Measurements from ENCODE around the gene PGBD5.

PGBD5 gene

GRCh38 chr1:230394134-230394533 lies 32.0 kb downstream of the PGBD5 start:
- DNase-seq, result no peak

DNA sequence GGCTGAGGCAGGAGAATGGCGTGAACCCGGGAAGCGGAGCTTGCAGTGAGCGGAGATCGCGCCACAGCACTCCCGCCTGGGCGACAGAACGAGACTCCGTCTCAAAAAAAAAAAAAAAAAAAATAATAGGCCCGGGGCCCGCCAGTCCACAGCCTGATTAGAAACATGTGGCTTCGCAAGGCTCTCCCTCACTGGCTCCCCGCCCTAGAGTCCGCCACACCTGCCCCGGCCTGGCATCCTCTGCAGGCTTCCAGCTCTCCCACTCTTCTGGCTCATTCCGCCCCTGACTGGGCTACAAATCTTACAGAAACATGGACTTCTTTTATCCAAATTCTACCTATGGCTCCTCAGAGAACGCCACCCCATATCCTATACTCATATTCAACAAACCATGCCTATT lies 32.4 kb downstream of the PGBD5 start:
- no peak for DNase-seq

DNA sequence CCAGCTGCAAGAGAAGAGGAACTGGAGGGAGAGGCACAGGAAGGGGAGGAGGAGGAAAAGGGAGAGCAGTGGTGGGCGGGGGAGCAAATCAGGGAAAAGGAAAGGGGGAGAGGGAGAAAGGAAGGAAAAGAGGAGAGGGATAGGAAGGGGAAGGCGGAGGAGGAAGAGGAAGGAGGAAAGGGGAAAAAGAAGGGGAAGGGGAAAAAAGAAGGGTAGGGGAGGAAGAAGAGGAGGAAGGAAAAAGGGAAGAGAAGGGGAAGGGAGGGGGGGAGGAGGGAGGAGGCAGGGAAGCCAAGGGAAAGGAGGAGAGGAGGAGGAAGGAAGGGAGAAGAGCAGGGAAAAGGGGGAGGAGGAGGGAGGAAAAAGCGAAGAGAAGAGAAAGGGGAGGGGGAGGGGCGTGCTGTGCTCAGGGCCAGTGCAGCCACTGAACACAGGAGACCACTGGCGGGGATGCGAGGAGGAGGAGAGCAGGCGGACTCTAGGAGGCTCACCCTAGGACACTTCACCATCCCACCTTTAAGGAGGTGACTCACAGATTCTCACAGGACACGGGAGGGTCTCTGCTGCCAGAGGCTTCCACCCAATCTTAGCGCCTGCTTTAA lies 33.1 kb downstream of the PGBD5 start:
- no peak for DNase-seq

GRCh38 chr1:230392536-230392909 lies 33.6 kb downstream of the PGBD5 start:
- DNase-seq, result no peak

- DNase-seq, result no peak
Observed at GRCh38 chr1:230391776-230392535, 34.2 kb downstream of the PGBD5 start.

GRCh38 chr1:230390371-230390770 lies 35.8 kb downstream of the PGBD5 start:
- no peak for DNase-seq

- no peak for DNase-seq
Observed at GRCh38 chr1:230387876-230388275, 38.3 kb downstream of the PGBD5 start.

DNA sequence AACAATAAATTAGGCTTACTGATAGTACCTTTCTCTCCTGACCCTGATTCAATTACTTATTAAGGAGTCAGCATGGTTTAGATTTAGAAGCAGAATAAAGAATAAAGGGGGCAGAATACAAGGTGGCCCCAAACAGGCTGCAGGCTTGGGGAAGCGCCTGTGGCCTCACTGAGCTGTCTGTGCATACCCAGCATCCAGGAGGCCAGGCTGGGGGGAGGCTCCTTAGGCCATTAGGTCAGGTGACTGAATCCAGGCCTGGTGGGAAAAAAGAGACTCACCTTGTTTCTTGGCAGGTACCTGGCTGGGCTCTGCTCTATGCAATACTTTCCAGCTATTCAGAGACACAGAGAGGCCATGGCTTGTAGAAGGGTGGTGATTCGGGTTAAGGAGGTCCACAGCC lies 38.8 kb downstream of the PGBD5 start:
- DNase-seq, result no peak

DNA sequence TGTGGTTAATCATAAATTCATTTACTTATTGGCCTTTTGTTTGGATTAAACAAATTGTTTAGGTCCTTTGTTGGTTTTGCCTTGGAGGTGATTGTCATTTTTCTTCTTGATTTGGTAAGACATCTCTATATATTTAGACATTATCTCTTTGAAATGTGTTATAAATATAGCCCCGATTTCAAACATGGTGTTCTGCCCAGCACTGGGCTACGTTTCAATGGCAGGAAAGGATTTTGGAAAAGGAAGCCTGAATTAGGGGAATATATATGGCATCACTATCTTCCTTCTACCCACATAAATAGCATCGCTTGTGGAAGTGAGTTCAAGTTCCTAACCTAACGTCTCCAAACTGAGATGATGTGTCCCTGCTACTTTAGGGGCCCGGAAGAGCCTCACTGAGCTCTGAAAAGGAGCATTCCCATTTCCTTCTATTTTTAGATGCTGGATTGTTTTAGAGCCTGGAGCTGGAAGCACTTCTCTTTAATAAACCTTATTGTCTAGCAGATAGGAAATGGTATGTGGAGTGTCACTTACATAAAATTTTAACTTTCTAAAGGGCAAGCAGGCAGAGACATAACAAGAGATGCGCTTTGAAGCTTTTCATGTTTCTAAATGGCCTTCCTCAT lies 39.4 kb downstream of the PGBD5 start:
- no peak for DNase-seq

GRCh38 chr1:230385930-230386329 lies 40.2 kb downstream of the PGBD5 start:
- no peak for DNase-seq

- no peak for DNase-seq
Observed at GRCh38 chr1:230385158-230385450, 41.0 kb downstream of the PGBD5 start.

DNA sequence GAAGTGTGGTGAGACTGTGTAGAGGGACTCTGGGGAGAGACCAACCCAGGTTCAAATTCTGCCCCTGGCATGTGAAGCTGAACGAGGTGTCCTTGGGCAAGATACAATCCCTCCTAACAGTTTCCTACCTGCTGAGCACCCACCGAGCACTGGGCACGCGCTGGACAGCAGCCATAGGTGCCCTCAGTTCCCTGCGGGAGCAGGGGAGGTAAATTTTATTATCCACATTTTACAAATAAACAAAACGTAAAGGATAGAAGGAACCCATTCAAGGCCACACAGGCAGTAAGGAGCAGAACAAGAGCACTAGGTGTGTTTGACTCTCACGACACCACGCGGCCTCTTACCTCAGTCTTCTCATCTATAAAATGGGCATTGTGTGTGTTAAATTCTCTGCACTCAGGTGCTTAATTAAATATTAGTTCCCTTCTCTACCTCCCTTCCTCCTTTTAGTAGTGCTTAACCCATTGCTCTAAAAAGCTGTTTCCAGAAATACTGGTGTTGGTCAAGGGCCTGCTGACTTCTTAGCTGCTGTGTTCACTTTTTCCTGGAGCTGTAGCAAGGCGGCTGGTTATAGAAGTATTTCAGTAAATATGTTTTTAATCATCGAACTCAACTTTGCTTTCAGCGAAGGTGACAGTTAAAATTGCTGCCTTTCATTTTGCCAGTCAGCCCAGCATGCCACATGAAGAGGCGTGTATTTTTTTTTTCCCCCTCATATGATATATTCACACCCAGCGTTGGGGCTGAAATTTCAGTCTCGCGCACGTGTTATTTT lies 41.6 kb downstream of the PGBD5 start:
- no peak for DNase-seq

DNA sequence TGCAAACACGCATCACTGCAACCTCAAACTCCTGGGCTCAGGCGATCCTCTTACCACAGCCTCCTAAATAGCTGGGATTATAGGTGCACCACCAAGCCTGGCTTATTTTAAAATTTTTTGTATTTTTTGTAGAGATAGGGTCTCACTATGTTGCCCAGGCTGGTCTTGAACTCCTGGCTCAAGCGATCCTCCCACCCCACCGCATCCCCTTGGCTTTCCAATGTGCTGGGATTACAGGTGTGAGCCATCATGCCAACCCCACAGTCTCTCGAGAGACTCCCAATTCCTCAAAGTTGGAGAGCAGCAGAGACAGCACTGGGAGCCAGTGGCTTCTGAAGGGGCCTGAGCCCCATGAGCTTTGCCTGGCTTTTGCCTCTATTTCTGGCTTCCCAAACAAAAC lies 42.7 kb downstream of the PGBD5 start:
- no peak for DNase-seq

DNA sequence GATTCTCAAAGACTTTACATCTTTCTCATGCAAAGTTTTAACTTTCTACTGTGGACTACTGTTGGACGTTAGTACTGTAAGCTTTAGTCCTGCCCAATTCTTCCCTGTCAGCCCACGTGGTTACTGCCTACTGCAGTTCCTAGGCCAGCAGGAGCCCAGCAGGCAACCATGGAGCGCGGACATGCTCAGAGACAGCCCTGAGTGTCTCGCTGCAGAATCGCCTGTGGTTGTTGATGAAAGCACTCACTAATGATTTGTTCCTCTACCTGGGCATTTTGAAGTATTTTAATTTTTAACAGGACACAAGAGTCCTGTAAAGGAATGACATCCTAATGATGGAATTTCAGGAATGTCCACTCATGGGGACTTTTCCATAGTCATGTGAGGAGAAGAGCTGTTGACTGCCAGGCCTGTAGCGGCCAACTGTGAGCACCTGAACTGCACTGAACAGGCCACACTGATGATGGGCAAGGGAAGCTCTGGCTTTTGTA lies 44.1 kb downstream of the PGBD5 start:
- no peak for DNase-seq

- no peak for DNase-seq
Observed at GRCh38 chr1:230381585-230381984, 44.5 kb downstream of the PGBD5 start.

DNA sequence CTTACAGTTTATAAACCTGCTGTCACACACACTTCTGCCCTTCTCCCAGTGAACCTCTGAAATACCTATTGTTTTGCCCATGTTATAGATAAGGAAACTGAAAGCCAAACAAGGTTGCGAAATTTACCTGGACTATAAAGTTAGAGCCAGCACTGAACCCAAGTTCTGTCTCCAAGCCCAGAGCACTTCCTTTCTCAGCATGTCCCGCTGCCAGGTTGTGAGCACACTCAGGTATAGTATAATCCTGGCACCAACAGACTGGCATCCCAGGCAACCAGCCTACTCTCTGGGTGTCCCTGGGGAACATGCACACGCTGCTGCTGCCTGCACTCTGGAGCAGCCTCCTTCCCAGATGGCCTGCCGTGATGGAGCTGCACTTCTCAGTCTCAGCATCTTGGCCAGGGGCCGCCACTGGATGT lies 45.1 kb downstream of the PGBD5 start:
- no peak for DNase-seq

GRCh38 chr1:230379928-230380327 lies 46.2 kb downstream of the PGBD5 start:
- no peak for DNase-seq

- no peak for DNase-seq
Observed at GRCh38 chr1:230379462-230379861, 46.7 kb downstream of the PGBD5 start.

GRCh38 chr1:230377851-230378250 lies 48.3 kb downstream of the PGBD5 start:
- DNase-seq, result no peak

DNA sequence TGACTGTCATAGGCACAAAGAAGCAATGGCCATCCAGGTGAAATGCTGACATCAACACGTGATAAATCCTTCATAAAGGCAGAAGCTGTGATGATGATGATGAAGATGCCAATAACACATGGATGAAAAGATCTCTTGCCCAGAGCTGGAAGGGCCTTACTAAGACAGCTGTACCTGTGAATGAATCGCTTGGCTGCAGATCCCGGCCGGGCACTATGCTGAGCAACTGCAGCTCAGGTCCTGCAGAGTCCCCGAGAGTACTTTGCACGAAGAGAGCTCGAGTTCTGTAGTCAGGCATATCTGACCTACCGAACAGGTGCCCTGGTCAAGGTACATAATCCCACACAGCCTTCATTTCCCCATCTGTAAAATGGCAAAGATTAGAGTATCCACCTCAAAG lies 48.8 kb downstream of the PGBD5 start:
- no peak for DNase-seq

DNA sequence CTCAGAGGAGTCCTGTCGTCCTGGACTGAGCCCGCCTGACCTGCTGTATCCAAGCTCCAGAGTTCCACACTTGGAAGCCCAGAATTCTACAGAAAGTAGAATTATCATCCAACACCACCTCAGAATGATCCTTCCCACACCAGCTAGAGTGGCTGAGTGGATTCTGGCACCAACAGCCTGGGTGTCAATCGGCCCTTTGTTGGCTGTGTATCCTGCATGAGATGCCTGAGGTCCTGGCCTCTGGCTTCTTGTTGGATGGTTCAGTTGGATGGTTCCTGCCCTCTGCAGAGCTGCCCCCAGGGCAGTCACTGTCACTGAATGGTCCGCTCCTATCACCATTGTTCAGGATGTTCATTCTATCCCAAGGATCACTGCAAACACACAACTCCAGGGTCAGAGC lies 49.8 kb downstream of the PGBD5 start:
- DNase-seq, result no peak

DNA sequence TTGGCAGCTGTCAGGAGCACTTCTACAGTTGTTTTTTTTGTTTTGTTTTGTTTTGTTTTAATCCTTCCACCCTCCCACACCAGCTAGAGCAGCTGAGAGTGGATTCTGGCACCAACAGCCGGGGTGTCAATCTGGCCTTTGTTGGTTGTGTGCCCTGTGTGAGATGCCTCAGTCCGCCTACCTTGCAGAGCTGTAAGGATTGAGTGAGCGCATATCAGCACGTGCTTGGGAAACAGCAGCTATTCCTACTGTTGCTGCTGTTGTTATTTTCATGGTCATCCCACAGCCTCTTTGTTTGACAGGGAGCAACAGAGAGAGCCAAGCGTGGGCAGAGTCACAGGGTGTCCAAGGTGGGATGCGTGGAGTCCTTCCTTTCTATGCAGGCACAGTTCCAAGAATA lies 50.4 kb downstream of the PGBD5 start:
- DNase-seq, result no peak

DNA sequence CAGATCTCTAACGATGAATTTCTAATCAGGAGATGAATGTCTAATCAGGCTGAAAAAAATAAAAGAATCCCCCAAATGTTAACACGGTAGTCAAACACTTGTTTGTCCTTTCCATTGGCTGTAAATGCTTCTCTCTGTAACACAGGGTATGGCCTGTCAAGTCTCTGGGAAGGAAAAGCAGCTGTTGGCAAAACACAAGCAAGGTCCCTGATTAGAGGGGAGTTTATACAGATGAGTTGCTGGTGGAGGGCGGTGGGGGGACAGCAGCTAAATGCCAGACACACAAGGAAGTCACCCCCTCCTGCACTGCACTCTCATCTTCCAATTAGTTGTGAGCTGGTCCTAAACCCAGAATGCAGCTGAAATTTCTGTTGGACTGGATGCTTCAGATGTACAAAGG lies 51.0 kb downstream of the PGBD5 start:
- no peak for DNase-seq

All from cortex of kidney (tissue), 1 donor.